Upper lobe of right lung (tissue), 1 donor: ENCODE results near the gene HNRNPUL2. TPM values are rescaled to one million over a fixed set of nuclear protein-coding genes. Genes with fewer than 3 reads are reported as not detected.
A peak's percentile ranks its signal among the peaks of the same experiment; 100 is the strongest.

Source experiments
- ATAC-seq: fragments of 200-7000 bp; cut with Tn5 transposase; one replicate; pipeline ENCODE4 v1.9.1; 2020; ENCODE audit warnings: mild to moderate bottlenecking, moderate library complexity
- DNase-seq: peaks from one replicate; pipeline ENCODE4 v3.0.0-alpha.2; 2020
- H3K27ac ChIP-seq: fragments of 200-600 bp; one replicate; pipeline ENCODE4 v1.8.0; 2022
- H3K27me3 ChIP-seq: fragments of 200-600 bp; one replicate; pipeline ENCODE4 v1.8.0; 2022; ENCODE audit warnings: mild to moderate bottlenecking
- H3K36me3 ChIP-seq: fragments of 200-600 bp; one replicate; pipeline ENCODE4 v1.8.0; 2022
- H3K4me1 ChIP-seq: fragments of 200-600 bp; one replicate; pipeline ENCODE4 v1.8.0; 2022
- H3K4me3 ChIP-seq: fragments of 200-600 bp; one replicate; pipeline ENCODE4 v1.8.0; 2022; ENCODE audit warnings: mild to moderate bottlenecking
- H3K9me3 ChIP-seq: fragments of 200-600 bp; one replicate; pipeline ENCODE4 v1.8.0; 2022
- CTCF ChIP-seq: fragments of 200-600 bp; IDR thresholded peaks from one replicate; pipeline ENCODE4 v1.8.0; 2022; ENCODE audit warnings: antibody characterized with exemption
- intact Hi-C: fragments of 100-400 bp; cut with DNase I; formaldehyde crosslinking; loops from one replicate; pipeline ENCODE4 v1.11.0; 2022
- total RNA-seq: library from RNA; stranded (reverse); fragmentation: NEBNext Ultra II Directional; extraction: Animal tissue kit (Norgen Biotek cat#: 25700); gene quantifications from one replicate; pipeline ENCODE4 v1.2.1, GENCODE V29; 2021
- donor health status: DM: no; HTN: yes; CAD: no; lungs with severe emphysema.

The HNRNPUL2 gene
- total RNA-seq, 1 donor from 2014 or later: 43.1 TPM

GRCh38 chr11:62757846-62758788, 30.9 kb upstream of the HNRNPUL2 start:
- Histone ChIP-seq H3K9me3 (no peaks in the 10 kb centered on the region), H3K27me3 (no peaks in the 10 kb centered on the region), H3K36me3 (no peaks in the 10 kb centered on the region), H3K4me3 (no peak overlapping the region), H3K4me1 (peaks cover 19% of the 10 kb centered on the region), H3K27ac (no peak overlapping the region)
- no peak for DNase-seq
- intact Hi-C loops: no loop called here
- no peak for TF ChIP-seq CTCF
- no peak for ATAC-seq

- DNase-seq (no peak), ATAC-seq (no peak)
- Histone ChIP-seq H3K36me3 (peaks cover 11% of the 10 kb centered on the region), H3K4me3 (no peak overlapping the region), H3K27ac (no peak overlapping the region), H3K9me3 (no peaks in the 10 kb centered on the region), H3K27me3 (no peaks in the 10 kb centered on the region), H3K4me1 (peaks cover 20% of the 10 kb centered on the region)
- no peak for TF ChIP-seq CTCF
- intact Hi-C loops: no loop called here
Measured at GRCh38 chr11:62755086-62755615, 27.9 kb upstream of the HNRNPUL2 start.

- peak within 1 kb of the TSS; percentile 64 for H3K4me3 ChIP-seq
- intact Hi-C loops: no loop called here
- peak; percentile 98 for ATAC-seq
- DNase-seq: peak; percentile 97
- no peaks in the 10 kb centered on the region for H3K27me3 ChIP-seq
- peak within 1 kb of the TSS; percentile 86 for H3K27ac ChIP-seq
- no peaks in the 10 kb centered on the region for H3K9me3 ChIP-seq
- H3K36me3 ChIP-seq: peaks cover 11% of the 10 kb centered on the region
- H3K4me1 ChIP-seq: peaks cover 20% of the 10 kb centered on the region
- TF ChIP-seq CTCF: no peak
Measured at GRCh38 chr11:62753736-62754603, 26.7 kb upstream of the HNRNPUL2 start, which contains the start of gene ZBTB3. Gene ZBTB3, minus strand, starts transcription at chr11:62754160. Its CDS starts 496 bp downstream, at chr11:62753664.

GRCh38 chr11:62752994-62753735, 25.9 kb upstream of the HNRNPUL2 start:
- Histone ChIP-seq H3K36me3 (peaks cover 11% of the 10 kb centered on the region), H3K4me1 (peaks cover 20% of the 10 kb centered on the region), H3K4me3 (peak overlapping the region; percentile 64), H3K27me3 (no peaks in the 10 kb centered on the region), H3K9me3 (no peaks in the 10 kb centered on the region), H3K27ac (peak overlapping the region; percentile 86)
- TF ChIP-seq CTCF: no peak
- ATAC-seq (no peak), DNase-seq (no peak)
- intact Hi-C loops: no loop called here
